ENCODE results near the gene KRTCAP3. TPM values are rescaled to one million over a fixed set of nuclear protein-coding genes. Genes with fewer than 3 reads are reported as not detected.

KRTCAP3 gene
- total RNA-seq, 1 donor from 2014 or later: 18.8 TPM

DNA sequence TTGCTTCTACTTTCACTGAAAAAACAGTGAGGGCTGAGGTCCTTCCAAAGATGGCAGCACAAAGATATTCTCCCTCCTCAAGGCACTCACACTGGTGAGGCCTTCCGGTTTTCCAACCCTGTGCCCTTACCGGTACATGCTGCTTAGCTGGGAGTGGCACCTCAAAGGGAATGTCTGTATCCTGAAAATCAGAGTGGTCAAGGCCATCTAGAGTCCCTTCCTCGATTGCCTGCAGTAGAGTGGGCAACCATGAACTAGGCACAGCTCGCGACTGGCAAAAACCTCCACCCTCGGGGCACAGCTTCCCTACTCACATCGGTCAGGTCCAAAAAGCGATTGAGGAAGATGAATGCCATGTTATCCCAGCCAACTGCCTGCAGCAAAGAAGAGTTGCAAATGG is 3.4 kb downstream of the KRTCAP3 start:
- ATAC-seq (no peak), DNase-seq (no peak)
- no peak for TF ChIP-seq CTCF (IDR thresholded peaks at IDR 0.05)
- H3K27me3 ChIP-seq (ENCODE audit: low read depth): no peaks in the 10 kb centered on the region
- peak overlapping the region; percentile 71 for H3K27ac ChIP-seq
- no peaks in the 10 kb centered on the region for H3K4me1 ChIP-seq
- H3K9me3 ChIP-seq: no peaks in the 10 kb centered on the region
- H3K36me3 ChIP-seq: peaks cover 64% of the 10 kb centered on the region
- H3K4me3 ChIP-seq: no peak overlapping the region
- intact Hi-C loops (cut with DNase I): no loop called here

DNA sequence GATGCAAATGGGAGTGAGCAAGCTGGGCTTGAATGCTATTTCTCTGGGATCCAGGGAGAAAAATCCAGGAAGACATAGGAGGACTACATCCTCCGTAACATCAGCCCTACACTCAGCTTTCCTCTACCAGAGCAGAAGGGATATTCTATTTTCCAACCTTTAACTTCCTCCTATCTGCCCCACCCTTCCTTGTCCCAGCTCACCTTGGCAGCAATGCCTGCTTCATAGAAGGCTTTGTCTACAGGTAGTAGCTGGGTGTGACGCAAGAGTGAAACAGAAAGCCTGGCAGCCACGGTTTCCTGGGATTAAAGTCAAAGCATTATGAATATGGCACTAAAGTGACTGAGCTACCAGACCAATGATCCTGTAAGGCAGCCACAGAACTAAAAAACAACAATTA is 3.9 kb downstream of the KRTCAP3 start:
- peaks cover 64% of the 10 kb centered on the region for H3K36me3 ChIP-seq
- intact Hi-C loops (cut with DNase I): no loop called here
- DNase-seq: peak; percentile 78
- H3K27me3 ChIP-seq (ENCODE audit: low read depth): no peaks in the 10 kb centered on the region
- no peak for TF ChIP-seq CTCF (IDR thresholded peaks at IDR 0.05)
- no peak overlapping the region for H3K4me3 ChIP-seq
- H3K9me3 ChIP-seq: no peaks in the 10 kb centered on the region
- peak overlapping the region; percentile 71 for H3K27ac ChIP-seq
- H3K4me1 ChIP-seq: no peaks in the 10 kb centered on the region
- ATAC-seq: peak; percentile 69 to 72

DNA sequence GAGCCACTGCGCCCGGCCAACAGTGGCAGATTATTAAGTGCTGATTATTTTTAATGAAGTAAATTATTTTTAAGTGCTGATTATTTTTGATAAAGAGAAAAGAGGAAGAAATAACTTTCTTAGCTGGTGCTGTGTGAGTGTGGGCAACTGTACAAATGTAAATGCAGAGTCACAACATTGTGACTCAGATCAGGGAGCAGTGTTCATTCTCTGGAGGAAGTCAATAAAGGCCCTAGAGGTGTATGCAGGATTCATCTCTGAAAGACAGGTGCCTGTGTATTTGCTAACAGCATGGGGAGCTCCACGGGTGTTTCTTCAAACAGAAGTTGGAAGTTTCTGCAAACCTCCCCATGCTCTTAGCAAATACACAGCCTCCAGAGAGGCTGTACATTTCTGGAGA is 6.2 kb downstream of the KRTCAP3 start:
- intact Hi-C loops (cut with DNase I): no loop called here

DNA sequence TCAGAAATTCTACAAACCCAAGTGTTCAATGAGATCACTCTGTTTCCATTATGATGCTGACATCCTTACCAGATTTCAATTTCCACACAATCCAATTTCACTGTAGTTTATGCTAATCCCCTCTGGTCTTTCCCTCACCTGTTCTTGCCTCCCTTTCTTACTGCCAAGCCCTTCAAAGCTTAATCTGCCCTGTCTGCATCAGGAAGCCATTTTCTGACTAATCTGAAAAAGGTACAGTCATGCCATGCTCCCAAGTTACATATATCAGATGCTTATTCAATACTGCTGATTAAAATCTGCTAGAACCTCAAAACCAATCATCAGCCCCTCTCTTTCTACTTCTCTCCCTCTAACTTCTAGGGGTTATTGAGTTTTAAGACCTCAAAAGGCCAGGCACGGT is 8.9 kb downstream of the KRTCAP3 start:
- H3K27me3 ChIP-seq (ENCODE audit: low read depth): no peaks in the 10 kb centered on the region
- intact Hi-C loops (cut with DNase I): no loop called here
- H3K27ac ChIP-seq: no peak overlapping the region
- no peak for TF ChIP-seq CTCF (IDR thresholded peaks at IDR 0.05)
- H3K4me3 ChIP-seq: no peak overlapping the region
- no peaks in the 10 kb centered on the region for H3K4me1 ChIP-seq
- DNase-seq (no peak), ATAC-seq (no peak)
- no peaks in the 10 kb centered on the region for H3K9me3 ChIP-seq
- H3K36me3 ChIP-seq: peaks cover 81% of the 10 kb centered on the region

More for the DNA sequence above, 6.2 kb downstream of the KRTCAP3 start:
- Histone ChIP-seq H3K4me1 (no peaks in the 10 kb centered on the region), H3K9me3 (no peaks in the 10 kb centered on the region), H3K4me3 (no peak overlapping the region), H3K36me3 (peaks cover 72% of the 10 kb centered on the region), H3K27me3 (ENCODE audit: low read depth) (no peaks in the 10 kb centered on the region), H3K27ac (no peak overlapping the region)
- DNase-seq (no peak), ATAC-seq (no peak)
- TF ChIP-seq CTCF (IDR thresholded peaks at IDR 0.05): no peak

- H3K4me3 ChIP-seq: no peak overlapping the region
- no peak for TF ChIP-seq CTCF (IDR thresholded peaks at IDR 0.05)
- ATAC-seq (no peak), DNase-seq (no peak)
- intact Hi-C loops (cut with DNase I): no loop called here
- H3K4me1 ChIP-seq: no peaks in the 10 kb centered on the region
- H3K27me3 ChIP-seq (ENCODE audit: low read depth): no peaks in the 10 kb centered on the region
- no peaks in the 10 kb centered on the region for H3K9me3 ChIP-seq
- H3K36me3 ChIP-seq: peaks cover 89% of the 10 kb centered on the region
- H3K27ac ChIP-seq: no peak overlapping the region
Measured at GRCh38 chr2:27453968-27454367, 11.8 kb downstream of the KRTCAP3 start.

- H3K36me3 ChIP-seq: peaks cover 51% of the 10 kb centered on the region
- DNase-seq: no peak
- H3K27me3 ChIP-seq (ENCODE audit: low read depth): no peaks in the 10 kb centered on the region
- H3K4me3 ChIP-seq: no peak overlapping the region
- H3K9me3 ChIP-seq: no peaks in the 10 kb centered on the region
- no peaks in the 10 kb centered on the region for H3K4me1 ChIP-seq
- no peak for ATAC-seq
- TF ChIP-seq CTCF (IDR thresholded peaks at IDR 0.05): no peak
- intact Hi-C loops (cut with DNase I): no loop called here
- no peak overlapping the region for H3K27ac ChIP-seq
Measured at GRCh38 chr2:27461118-27461517, 18.9 kb downstream of the KRTCAP3 start.
